ENCODE measurements around the gene HARS1.
A peak's percentile ranks its signal among the peaks of the same experiment; 100 is the strongest.

DNA sequence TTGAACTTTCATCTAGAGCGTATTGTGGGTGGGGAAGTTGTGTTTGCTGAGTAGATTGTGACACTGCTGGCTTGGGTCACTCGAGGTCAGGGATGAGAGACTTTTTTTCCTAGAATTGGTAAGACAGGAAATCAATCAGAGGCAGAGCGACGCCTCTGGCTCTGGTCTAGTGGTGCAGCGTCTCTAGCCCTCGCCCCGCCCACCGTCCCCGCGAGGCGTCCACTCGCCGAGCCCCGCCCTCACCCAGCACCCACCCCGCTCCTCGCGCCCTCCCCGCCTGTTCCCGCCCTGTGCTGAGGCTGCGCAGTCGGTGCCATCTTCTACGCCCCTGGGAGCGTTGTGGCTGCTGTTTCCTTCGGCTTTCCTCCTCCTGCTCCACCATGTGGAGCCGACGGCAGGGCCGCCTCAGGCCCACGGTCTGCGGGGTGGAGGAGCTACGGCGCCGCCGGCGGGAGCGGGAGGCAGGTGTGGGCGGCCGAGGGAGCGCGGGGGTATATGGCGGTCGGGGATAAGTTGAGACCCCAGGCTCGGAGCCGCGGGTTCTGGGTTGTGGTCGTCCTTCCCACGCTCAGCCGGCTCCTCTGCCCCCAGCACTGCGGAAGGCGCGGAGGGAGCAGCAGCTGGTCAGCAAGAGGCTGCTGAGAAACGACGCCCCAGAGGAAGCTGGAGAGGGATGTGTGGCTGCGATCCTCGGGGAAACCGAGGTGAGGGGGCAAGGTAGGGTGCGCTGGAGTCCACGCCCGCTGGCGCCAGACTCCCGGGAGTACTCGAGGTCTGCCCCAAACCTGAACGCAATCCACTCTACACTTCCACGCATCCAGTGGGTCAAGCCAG is 51.8 kb downstream of the HARS1 start, which contains the start of gene TMCO6:
- peak; percentile 75 for TF ChIP-seq POLR2A (IDR thresholded peaks at IDR 0.05)
- TF ChIP-seq, protein P1, sequence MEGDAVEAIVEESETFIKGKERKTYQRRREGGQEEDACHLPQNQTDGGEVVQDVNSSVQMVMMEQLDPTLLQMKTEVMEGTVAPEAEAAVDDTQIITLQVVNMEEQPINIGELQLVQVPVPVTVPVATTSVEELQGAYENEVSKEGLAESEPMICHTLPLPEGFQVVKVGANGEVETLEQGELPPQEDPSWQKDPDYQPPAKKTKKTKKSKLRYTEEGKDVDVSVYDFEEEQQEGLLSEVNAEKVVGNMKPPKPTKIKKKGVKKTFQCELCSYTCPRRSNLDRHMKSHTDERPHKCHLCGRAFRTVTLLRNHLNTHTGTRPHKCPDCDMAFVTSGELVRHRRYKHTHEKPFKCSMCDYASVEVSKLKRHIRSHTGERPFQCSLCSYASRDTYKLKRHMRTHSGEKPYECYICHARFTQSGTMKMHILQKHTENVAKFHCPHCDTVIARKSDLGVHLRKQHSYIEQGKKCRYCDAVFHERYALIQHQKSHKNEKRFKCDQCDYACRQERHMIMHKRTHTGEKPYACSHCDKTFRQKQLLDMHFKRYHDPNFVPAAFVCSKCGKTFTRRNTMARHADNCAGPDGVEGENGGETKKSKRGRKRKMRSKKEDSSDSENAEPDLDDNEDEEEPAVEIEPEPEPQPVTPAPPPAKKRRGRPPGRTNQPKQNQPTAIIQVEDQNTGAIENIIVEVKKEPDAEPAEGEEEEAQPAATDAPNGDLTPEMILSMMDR (IDR thresholded peaks at IDR 0.05) = peak; percentile 59 to 83 (median 70)

Data from transverse colon (tissue), 3 donors.